Neural cell (in vitro differentiated cells): ENCODE data around the gene PAOX.

Experiments used
- EP300 ChIP-seq: fragments of 450-650 bp; conservative IDR thresholded peaks from 2 replicates; pipeline ENCODE4 v1.6.1; 2014; ENCODE audit warnings: antibody characterized with exemption, mild to moderate bottlenecking, moderate library complexity; ENCODE audit not compliant: poor library complexity, severe bottlenecking
- EZH2 ChIP-seq: fragments of 200-600, 300-800 bp; shearing (Covaris generic), sonication (generic); IDR thresholded peaks from 2 replicates; pipeline ENCODE4 v1.6.1; 2014; ENCODE audit warnings: antibody characterized with exemption, low read length, borderline replicate concordance, mild to moderate bottlenecking; ENCODE audit not compliant: insufficient read depth, poor library complexity, severe bottlenecking
- RAD21 ChIP-seq: fragments of 450-650 bp; conservative IDR thresholded peaks from 2 replicates; pipeline ENCODE4 v1.6.1; 2014; ENCODE audit warnings: antibody characterized with exemption, mild to moderate bottlenecking, moderate library complexity
- TAF1 ChIP-seq: IDR thresholded peaks from 2 replicates; pipeline ENCODE4 v1.6.1; 2012; ENCODE audit warnings: low read depth
- TF ChIP-seq, protein P1 (sequence below): fragments of 450-650 bp; IDR thresholded peaks from 2 replicates; pipeline ENCODE4 v1.5.1; 2014; ENCODE audit warnings: antibody characterized with exemption, mild to moderate bottlenecking, moderate library complexity; ENCODE audit not compliant: poor library complexity, severe bottlenecking

GRCh38 chr10:133422223-133422806 lies 43.3 kb downstream of the PAOX start:
- TF ChIP-seq, protein P1, sequence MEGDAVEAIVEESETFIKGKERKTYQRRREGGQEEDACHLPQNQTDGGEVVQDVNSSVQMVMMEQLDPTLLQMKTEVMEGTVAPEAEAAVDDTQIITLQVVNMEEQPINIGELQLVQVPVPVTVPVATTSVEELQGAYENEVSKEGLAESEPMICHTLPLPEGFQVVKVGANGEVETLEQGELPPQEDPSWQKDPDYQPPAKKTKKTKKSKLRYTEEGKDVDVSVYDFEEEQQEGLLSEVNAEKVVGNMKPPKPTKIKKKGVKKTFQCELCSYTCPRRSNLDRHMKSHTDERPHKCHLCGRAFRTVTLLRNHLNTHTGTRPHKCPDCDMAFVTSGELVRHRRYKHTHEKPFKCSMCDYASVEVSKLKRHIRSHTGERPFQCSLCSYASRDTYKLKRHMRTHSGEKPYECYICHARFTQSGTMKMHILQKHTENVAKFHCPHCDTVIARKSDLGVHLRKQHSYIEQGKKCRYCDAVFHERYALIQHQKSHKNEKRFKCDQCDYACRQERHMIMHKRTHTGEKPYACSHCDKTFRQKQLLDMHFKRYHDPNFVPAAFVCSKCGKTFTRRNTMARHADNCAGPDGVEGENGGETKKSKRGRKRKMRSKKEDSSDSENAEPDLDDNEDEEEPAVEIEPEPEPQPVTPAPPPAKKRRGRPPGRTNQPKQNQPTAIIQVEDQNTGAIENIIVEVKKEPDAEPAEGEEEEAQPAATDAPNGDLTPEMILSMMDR = no peak
- TF ChIP-seq EP300 (no peak), RAD21 (no peak), EZH2 (no peak), TAF1 (no peak)
